Body of pancreas (tissue), 4 donors: Measurements from ENCODE around the gene LDLRAD4.

ENCODE experiments used
- POLR2A ChIP-seq, 3 donors: fragments of 450-650 bp; IDR thresholded peaks; one replicate each; pipeline ENCODE4 v1.6.1; 2016; ENCODE audit warnings: antibody characterized with exemption in 3 of 3, mild to moderate bottlenecking in 2 of 3
- TF ChIP-seq, protein P1 (sequence below), 7 experiments: fragments of 450-650 bp in 4 of 7; fragments of 200-600 bp in 3 of 7; sonication (generic) in 3 of 7; IDR thresholded peaks; one replicate each; pipeline ENCODE4 v1.5.1; 2016 to 2019; ENCODE audit warnings: antibody characterized with exemption in 7 of 7

DNA sequence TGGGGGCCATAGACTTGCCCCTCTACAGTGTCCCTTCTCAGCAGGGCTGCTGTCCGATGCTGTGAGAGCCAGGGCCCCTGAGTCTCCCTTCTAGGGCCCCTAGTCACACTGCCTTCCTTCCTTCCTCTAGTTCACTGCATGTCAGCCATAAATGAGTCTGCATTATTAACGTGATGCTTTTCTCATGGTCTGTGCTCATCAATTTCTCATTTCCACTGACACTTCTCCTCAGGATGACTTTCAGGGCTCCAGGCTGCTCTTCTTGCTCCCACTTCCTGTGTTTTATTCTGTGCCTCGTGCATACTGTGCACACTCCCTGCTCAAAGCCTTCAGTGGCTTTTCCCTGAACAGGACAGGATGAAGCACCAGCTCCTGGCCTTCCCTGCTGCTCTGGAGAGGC, 361.3 kb downstream of the LDLRAD4 start:
- no peak for TF ChIP-seq POLR2A (IDR thresholded peaks at IDR 0.05)
- TF ChIP-seq, protein P1, sequence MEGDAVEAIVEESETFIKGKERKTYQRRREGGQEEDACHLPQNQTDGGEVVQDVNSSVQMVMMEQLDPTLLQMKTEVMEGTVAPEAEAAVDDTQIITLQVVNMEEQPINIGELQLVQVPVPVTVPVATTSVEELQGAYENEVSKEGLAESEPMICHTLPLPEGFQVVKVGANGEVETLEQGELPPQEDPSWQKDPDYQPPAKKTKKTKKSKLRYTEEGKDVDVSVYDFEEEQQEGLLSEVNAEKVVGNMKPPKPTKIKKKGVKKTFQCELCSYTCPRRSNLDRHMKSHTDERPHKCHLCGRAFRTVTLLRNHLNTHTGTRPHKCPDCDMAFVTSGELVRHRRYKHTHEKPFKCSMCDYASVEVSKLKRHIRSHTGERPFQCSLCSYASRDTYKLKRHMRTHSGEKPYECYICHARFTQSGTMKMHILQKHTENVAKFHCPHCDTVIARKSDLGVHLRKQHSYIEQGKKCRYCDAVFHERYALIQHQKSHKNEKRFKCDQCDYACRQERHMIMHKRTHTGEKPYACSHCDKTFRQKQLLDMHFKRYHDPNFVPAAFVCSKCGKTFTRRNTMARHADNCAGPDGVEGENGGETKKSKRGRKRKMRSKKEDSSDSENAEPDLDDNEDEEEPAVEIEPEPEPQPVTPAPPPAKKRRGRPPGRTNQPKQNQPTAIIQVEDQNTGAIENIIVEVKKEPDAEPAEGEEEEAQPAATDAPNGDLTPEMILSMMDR (IDR thresholded peaks at IDR 0.05), result no peak
